SKM-1 (cell line): ENCODE measurements around the gene SLC39A3.
A peak's percentile ranks its signal among the peaks of the same experiment; 100 is the strongest.
"Not testable (repeated sequence)": the region's sequence is repeated elsewhere in the genome, so short reads cannot be mapped to it uniquely, and the experiment has no call there.

Experiments used
- DNase-seq: peaks from one replicate; lab custom pipeline; 2025; ENCODE audit not compliant: unreplicated experiment; lab: John Stamatoyannopoulos, UW

Gene SLC39A3

GRCh38 chr19:2723345-2723715 is 16.5 kb downstream of the SLC39A3 start:
- no peak for DNase-seq

- DNase-seq: no peak
These were observed 17.1 kb downstream of the SLC39A3 start for GRCh38 chr19:2722541-2723344.

GRCh38 chr19:2721570-2722540 is 18.0 kb downstream of the SLC39A3 start:
- no peak for DNase-seq

- no peak for DNase-seq
These were observed 18.8 kb downstream of the SLC39A3 start, which contains the start of gene DIRAS1 for GRCh38 chr19:2720777-2721569. Gene DIRAS1, minus strand, starts transcription at chr19:2721372. Its CDS starts 3,566 bp downstream, at chr19:2717806.

GRCh38 chr19:2719920-2720776 is 19.7 kb downstream of the SLC39A3 start:
- no peak for DNase-seq

- no peak for DNase-seq
These were observed 20.5 kb downstream of the SLC39A3 start for GRCh38 chr19:2719232-2719735.

- DNase-seq: no peak
These were observed 21.9 kb downstream of the SLC39A3 start for GRCh38 chr19:2717638-2718541.

GRCh38 chr19:2716722-2717637 is 22.8 kb downstream of the SLC39A3 start:
- no peak for DNase-seq

- no peak for DNase-seq
These were observed 23.6 kb downstream of the SLC39A3 start for GRCh38 chr19:2716275-2716650.

- DNase-seq: no peak
These were observed 24.1 kb downstream of the SLC39A3 start for GRCh38 chr19:2715470-2716274.

GRCh38 chr19:2714531-2715269 is 25.1 kb downstream of the SLC39A3 start:
- no peak for DNase-seq

GRCh38 chr19:2714102-2714501 is 25.7 kb downstream of the SLC39A3 start:
- not testable (repeated sequence) for DNase-seq

- not testable (repeated sequence) for DNase-seq
These were observed 26.6 kb downstream of the SLC39A3 start for GRCh38 chr19:2713170-2713569.

GRCh38 chr19:2711875-2712205 is 28.0 kb downstream of the SLC39A3 start:
- DNase-seq: no peak

GRCh38 chr19:2711172-2711874 is 28.5 kb downstream of the SLC39A3 start:
- peak; percentile 50 for DNase-seq

GRCh38 chr19:2706251-2706650 is 33.6 kb downstream of the SLC39A3 start:
- no peak for DNase-seq
